Activated T-cell treated with anti-CD3 and anti-CD28 coated beads, Interleukin-2, amount 50 U/mL, for 48 hours (primary cell): ENCODE results near the gene USP22.
A peak's percentile ranks its signal among the peaks of the same experiment; 100 is the strongest.
"Not testable (repeated sequence)": the region's sequence is repeated elsewhere in the genome, so short reads cannot be mapped to it uniquely, and the experiment has no call there.

Source experiments
- DNase-seq, 2 experiments: peaks; one replicate each; pipeline ENCODE4 v3.0.0-alpha.2; 2020

USP22 gene

DNA sequence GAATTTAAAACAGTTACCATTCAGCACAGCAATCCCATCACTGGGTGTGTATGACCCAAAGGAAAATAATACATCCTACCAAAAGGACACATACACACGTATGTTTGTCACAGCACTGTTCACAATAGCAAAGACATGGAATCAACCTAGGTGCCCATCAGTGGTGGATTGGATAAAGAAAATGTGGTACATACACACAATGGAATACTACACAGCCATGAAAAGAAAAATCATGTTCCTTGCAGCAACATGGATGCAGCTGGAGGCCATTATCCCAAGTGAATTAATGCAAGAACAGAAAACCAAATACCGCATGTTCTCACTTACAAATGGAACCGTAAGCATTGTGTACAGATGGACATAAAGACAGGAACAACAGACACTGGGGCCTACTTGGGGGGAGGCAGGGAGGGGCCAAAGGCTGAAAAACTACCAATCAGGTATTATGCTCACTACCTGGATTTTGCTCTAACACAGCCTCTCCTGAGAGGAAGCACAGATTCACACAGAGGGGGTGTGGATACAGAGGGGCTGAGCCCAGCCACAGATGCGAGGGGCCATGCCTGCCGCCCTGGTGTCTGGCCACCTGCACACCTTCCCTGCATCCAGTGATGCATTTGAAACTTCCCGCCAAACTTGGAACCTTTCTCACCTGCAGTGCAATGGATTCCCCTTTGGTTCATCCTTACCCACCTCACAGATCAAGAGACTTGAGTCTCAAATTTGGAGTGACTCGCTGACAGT is 55.9 kb downstream of the USP22 start:
- peak in 1 of 2 experiments; percentile 2 for DNase-seq

DNA sequence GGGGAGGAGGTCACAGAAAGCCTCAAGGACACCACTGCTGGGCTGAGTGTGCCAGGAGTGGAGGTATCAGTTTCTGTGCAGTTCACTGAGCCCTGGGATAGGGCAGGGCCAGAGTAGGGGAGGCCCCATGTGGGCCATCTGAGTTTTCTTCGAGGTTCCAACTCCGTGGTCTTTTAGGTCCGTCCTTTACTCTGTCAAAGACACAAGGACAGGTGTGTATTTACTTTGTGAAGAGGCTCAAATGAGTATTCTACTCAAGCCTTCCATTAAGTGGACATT is 59.5 kb downstream of the USP22 start:
- no peak for DNase-seq

DNA sequence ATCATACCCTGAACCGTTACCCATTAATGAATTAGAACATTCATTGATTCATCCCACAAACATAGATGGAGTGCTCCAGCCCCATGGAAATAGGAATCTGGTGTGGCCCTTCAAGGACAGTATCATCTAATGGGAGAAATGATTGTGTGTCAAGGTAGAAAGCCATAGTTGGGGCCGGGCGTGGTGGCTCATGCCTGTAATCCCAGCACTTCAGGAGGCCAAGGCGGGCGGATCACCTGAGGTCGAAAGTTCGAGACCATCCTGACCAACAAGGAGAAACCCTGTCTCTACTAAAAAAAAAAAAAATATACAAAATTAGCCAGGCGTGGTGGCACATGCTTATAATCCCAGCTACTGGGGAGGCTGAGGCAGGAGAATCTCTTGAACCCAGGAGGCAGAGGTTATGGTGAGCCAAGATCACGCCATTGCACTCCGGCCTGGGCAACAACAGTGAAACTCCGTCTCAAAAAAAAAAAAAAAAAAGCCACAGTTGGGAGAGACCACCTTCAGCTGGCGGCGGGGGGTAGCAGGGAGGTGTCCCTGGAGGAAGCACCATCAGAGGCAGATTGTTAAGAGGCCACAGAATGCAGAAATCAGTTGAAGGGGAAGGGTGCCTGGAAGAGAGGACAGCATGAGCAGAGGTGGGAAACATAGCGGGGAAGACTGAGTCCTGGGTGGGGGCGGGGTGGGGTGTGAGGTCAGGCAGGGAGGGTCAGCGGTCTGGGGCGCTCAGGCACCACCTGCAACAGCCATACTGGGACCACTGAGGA is 60.0 kb downstream of the USP22 start:
- DNase-seq, result no peak

DNA sequence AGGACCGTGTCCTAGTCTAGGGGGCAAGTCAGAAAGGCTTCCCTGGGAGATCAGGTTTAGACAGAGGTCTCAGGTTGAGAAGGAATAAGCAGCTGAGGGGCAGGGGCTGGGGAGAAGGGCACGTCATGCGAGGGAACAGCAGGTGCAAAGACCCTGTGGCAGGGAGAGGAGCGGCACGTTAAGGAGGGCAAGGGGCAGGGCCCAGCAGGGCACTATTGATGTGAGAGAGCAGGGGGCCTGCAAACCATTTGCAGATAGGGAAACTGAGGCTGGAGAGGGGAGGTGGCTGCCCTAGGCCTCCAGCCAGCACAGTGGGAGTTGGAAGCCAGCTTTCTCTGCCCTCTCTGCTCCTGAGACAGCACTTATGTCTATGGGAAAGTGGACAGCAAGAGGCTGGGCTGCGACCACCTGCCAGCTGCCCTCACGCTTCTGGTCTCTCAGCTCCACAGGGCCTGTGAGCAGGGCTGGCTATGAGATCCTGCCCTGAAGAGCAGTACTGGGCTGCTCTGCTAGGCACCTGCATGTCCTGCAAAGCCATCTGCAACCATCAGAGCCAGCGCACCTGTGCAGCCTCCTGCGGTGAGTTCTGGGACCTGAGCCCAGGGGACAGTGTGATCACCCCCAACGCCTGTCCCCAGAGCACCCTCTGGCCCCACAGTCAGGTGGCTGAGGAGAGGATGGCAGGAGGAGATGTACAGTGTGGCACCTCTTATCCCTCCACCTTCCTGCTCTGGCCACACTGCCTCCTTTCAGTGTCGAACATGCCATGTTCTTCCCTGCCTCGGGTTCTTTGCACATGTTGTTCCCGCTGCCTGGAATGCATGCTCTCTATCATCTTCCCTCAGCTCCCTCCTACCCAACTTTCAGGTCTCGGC is 61.5 kb downstream of the USP22 start:
- DNase-seq, result no peak

DNA sequence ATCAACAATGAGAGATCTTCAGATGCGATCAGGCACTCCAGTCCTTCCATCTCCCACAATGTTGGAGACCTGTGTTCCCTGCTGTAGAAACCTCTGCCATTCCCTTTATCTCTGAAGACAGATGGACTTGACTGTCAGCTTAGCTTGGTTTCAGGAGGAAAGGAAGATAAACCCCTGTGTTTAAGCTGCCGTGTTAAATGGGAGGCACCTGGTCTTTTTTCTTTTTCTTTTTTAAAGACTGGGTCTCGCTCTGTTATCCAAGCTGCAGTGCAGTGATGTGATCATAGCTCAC is 63.1 kb downstream of the USP22 start:
- no peak for DNase-seq

DNA sequence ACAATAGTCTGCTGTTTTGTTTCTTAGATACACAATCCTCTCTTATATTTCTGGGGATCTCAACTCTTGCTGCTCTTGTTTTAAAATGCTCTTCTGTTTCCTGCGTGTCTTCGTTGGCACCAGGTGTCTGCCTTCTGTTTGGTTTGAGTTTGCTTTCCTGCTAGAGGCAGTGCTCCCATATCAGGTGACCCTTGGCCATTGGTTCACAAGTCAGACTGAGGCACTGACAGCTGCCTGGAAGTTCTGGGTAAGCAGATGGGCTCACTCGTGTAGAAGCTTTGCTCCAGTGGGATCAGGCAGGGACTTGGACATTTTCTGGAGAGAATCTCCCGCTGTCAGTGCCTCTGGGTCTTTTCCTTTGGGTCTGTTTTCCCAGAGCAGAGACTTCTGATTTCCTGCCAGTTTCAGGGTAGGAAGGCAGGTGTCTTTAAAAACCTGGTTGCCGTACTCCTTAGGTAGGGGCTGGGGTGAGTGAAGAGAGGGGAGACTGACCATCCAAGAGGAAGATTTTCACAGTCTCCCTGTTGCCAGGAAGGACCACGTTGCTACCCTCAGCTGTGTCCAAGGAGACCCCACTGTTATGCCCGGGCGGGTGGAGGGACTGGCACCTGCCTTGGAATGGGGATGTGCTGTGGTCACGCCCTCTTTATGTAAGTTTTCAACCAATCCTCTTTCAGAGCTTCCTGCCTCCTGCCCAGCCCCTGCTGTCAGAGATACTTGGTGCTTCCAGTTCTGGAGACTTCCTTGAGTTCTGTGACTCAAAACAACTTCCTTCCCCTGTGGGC is 63.6 kb downstream of the USP22 start:
- DNase-seq, result not testable (repeated sequence)

DNA sequence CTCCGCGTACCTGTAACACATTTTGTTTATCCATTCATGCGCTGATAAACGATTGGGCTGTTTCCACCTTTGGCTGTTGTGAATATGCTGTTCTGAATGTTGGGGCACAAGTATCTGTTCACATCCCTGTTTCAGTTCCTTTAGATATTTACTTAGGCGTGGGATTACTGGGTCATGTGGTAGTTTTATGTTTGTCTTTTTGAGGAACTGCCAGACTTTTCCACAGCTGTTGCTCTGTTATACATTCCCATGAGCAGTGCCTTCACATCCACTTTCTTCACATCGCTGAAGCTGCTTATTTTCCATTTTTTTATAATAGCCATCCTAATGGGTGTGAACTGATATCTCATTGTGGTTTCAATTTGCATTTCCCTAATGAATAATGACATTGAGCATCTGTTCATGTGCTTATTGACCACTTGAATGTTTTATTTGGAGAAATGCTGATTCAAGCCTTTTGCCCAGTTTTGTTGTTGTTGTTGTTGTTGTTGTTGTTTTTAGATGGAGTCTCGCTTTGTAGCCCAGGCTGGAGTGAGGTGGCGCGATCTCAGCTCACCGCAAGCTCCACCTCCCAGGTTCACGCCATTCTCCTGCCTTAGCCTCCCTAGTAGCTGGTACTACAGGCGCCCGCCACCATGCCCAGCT is 65.1 kb downstream of the USP22 start:
- not testable (repeated sequence) for DNase-seq

DNA sequence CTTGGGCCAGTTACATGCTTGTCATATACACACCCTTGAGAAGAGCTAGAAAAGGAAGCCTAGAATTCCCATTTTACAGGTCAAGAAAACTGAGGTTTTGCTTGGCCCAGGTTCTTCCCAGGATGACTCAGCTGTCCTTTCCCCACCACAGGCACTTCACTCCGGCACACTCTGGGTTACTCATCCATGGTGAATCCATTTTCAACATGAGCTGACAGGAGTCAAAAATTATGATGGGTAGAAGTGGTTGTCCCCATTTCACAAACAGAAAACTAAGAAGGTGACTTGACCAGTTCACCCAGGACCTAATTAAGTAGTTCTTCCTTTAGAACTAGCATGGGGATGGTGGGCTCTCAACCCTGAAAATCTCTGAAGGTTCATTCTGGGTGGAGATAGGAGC is 67.2 kb downstream of the USP22 start:
- DNase-seq, result no peak

DNA sequence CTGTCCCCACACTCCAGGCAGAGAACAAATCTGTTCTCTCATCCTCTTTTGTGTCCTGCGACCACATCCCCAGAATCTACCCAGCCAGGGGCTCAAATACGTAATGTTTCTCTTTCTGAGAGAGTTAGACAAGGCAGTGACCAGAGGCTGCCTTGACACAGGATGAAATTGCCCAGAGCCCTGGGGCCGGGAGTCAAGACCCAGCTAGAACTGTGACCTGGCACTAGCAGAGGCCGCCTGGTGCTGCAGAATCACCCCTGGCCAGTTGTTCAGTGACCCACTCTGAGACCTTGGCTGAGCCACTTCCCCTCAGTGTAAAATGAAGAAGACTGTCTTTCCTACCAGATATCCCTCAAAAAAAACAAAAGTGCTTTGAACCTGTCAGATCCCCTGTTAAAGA is 72.5 kb downstream of the USP22 start:
- DNase-seq, result no peak

DNA sequence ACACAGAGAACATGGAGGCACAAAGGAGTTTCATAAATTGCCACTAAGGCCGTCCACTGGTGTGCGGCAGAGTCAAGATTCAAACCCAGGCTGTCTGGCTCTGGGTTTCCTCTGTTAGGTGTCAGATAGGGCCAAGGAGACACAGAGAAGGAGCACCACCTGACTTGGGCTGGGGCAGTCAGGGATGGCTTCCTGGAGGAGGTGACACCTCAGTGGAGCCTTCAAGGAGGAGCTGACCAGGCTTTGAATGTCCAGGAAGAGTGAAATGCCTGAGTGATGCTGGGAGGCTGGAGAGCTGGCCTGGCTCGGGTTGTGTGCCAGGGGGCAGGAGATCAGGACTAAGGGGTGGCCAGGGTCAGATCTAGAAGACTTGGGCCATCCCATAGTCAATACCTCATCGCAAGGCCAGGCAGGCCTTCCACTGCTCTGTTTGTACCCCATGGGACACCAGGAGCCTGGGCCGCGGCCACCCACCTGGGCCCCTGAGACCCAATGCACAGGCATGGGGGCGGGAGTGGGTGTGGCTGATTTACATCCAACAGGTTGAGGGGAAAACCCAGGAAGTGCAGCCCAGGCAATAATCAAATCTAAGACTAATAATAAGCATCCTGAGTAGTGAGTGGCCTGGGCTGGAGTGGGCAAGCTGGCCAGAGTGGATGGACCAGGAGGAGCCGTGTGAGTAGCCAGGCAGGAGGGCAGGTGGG is 73.7 kb downstream of the USP22 start:
- no peak for DNase-seq

DNA sequence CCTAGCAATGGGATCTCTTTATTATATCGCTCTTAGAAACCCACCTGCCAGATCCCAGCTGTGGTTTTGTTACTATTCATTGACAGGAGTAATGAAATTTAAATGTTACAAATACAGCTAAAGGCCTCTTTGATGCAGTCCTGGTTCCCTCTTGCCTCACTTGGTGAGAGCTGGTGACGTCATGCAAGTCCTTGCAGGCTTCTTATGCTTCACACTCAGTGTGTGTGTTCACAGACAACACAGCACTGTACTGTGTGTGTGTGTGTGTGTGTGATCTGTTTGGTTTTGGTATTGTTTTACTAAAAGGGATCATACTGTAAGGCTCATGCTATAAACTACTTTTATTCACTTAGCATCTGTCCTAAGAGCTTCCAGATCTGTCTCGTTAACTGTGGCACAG is 75.0 kb downstream of the USP22 start:
- DNase-seq, result no peak

DNA sequence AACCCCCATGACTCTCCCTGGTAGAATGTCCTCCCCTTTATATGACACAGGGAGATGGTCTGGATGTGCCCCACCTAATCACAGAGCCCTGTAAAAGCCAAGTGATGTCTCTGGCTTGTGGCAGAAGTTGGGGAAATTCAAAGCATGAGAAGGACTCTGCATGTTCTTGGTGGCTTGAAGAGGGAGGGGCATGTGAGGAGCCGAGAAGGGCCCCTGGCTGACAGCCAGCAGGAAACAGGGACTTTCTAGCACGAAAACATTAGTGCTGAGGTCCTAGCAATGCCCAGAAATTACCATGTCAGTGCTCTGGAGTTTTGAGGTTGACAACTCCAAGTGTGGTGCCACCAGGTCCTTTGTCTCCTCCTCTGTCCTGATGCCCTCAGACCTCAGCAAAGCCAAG is 75.9 kb downstream of the USP22 start:
- no peak for DNase-seq

DNA sequence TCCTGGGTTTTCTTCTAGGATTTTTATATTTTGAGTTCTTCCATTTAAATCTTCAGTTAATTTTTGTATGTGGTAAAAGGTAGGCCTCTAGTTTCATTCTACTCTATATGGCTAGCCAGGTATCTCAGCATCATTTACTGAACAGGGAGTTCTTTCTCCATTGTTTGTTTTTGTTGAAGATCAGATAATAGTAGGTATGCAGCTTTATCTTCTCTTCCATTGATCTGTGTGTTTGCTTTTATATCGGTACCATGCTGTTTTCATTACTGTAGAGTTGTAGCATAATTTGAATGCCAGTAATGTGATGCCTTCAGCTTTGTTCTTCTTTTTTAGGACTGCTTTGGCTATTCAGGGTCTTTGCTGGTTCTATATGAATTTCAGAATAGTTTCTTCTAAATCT is 77.3 kb downstream of the USP22 start:
- no peak for DNase-seq

DNA sequence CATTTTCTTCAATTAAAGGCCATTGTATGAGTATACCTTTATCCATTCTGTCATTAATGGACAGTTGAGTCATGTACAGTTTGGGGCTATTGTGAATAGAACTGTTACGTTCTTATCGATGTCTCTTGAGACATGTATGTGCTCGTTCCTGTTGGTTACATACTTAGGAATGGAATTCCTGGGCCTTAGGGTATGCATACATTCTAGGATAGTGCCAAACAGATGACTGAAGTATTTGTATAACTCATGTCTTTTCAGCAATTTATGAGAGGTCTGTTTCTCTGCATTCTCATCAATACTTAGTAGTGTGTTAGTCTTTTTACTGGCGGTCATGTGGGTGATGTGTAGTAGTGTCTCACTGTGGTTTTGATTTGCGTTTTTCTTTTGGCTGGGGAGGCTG is 81.2 kb downstream of the USP22 start:
- DNase-seq, result no peak

DNA sequence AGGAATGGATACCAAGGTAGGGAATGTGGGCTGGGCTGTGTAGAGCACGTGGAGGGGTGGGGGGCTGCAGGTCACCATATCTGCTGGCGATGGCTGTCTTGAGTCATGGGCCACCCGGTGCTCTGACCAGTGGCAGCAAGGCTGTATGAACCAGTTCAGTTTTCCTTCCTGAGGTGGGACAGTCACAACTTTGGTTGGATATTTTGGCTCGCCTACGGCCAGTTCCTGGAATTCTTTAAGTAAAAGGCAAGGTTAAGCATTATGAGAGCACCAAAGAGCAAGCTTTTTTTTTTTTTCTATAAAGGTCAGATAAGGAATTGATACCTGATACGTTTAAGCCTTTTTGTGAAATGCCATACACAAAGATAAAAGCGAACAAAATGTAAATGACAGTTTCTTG is 81.9 kb downstream of the USP22 start:
- DNase-seq, result no peak

DNA sequence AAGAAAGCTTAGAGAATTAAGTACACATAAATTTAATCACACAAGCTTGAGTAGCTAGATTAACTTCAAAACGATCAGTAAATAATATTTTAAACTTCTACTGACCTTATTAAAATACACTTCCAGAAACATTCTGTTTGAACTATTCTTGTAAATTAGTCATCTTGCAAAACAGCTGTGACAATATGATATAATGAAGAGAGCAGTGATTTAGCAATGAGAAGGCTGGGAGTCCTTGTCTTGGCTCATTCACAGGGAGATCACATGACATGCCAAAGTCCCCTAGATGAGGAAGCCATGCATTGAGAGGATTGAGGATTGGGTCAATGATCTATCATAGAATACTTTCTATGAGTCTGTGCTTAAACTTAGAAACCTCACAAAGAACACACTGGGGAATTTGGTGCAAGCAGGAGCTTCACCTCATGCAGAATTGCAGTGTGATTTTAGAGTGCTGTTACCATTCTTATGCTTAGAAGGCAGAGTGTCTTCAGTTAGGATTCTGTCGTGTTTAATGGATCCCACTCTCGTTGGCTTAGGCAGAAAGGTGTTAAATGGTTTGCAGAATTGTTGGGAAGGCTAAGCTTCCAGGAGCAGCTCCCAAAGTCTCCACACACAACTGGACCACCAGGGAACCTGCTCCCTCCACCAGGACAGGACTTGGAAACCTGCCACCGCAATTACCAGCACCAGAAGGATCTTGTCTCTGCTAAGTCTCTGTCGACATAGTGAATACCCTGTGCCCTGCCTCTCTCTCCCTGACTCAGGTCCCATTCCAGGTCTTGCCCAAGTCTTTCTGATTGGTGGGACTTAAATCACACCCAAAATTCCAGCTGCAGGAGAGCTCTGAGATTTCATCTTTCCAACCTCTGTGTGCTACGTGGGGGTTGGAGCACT is 87.1 kb downstream of the USP22 start:
- no peak for DNase-seq

DNA sequence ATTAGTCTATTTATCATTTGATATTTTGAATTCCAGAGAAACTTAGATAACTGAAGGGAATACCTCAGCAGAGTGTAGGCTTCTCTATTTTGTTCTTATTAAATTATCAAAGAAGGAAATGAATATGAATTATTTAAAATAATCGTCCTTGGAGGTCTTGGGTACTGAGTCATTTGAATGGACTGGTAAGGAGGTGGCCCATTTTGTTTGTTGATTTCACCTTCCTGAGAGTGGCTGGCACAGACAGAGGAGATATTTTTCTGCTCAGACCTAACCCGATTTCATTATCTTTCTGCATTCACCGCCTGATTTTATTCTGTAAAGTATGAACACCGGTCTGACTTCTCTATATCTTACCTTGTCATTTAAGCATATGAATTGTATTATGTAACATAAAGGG is 88.0 kb downstream of the USP22 start:
- DNase-seq, result no peak

DNA sequence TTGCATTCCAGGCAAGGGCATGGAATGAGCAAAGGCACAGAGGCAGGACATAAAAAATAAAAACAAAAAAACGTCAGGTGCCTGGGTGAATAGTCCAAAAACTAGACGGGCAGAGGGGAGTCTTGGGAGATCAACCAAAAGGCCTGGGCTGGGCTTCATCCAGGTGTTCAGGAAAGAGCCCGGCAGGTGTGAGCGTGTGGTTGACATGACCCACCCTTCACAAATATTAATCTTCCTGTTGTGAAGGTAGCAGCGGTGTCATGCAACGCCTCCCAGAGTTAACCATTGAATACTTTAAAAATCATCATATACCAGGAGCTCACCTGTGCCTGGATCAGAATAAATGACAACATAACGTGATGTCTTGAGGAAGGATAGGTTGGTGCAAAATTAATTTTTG is 90.6 kb downstream of the USP22 start:
- DNase-seq, result no peak
